Measurements from ENCODE around the gene NCAPD2. TPM values are rescaled to one million over a fixed set of nuclear protein-coding genes. Genes with fewer than 3 reads are reported as not detected.

The NCAPD2 gene
- total RNA-seq, 2 donors from 2014 or later = 86.7 to 99.0 TPM

GRCh38 chr12:6538420-6539313 is 44.8 kb downstream of the NCAPD2 start:
- peaks cover 6% of the 10 kb centered on the region for H3K4me1 ChIP-seq (replicated peaks)
- peaks cover 0 to 5% of the 10 kb centered on the region in 2 donors for H3K36me3 ChIP-seq
- intact Hi-C loops (cut with DNase I) = loop anchor here (2.0 to 5.0 kb wide), 2 partner anchors 116 to 211 kb away; no protein-coding TSS in a partner anchor
- TF ChIP-seq POLR2A (IDR thresholded peaks at IDR 0.05) (no peak), POLR2AphosphoS5 (IDR thresholded peaks at IDR 0.05) (no peak), CTCF (IDR thresholded peaks at IDR 0.05) (no peak)
- DNase-seq (ENCODE audit: low spot score) = no peak
- H3K4me3 ChIP-seq = no peak overlapping the region
- WGBS = 63% methylated on average over 24 of the region's 24 CpGs
- H3K27me3 ChIP-seq (replicated peaks; ENCODE audit: insufficient read depth) = no peaks in the 10 kb centered on the region
- no peaks in the 10 kb centered on the region for H3K9me3 ChIP-seq
- no peak overlapping the region for H3K27ac ChIP-seq

- no peak overlapping the region for H3K4me3 ChIP-seq
- peaks cover 6% of the 10 kb centered on the region for H3K4me1 ChIP-seq (replicated peaks)
- H3K36me3 ChIP-seq = peaks cover 0 to 5% of the 10 kb centered on the region in 2 donors
- intact Hi-C loops (cut with DNase I) = loop anchor here (2.0 to 5.0 kb wide), 2 partner anchors 116 to 212 kb away; no protein-coding TSS in a partner anchor
- 75% methylated on average over 5 of the region's 5 CpGs for WGBS
- TF ChIP-seq POLR2AphosphoS5 (IDR thresholded peaks at IDR 0.05) (no peak), POLR2A (IDR thresholded peaks at IDR 0.05) (no peak), CTCF (IDR thresholded peaks at IDR 0.05) (no peak)
- no peaks in the 10 kb centered on the region for H3K27me3 ChIP-seq (replicated peaks; ENCODE audit: insufficient read depth)
- H3K27ac ChIP-seq = peak overlapping the region in 1 of 2 donors; percentile 66
- DNase-seq (ENCODE audit: low spot score) = no peak
- H3K9me3 ChIP-seq = no peaks in the 10 kb centered on the region
Measured at GRCh38 chr12:6539314-6539682, 45.4 kb downstream of the NCAPD2 start.

- no peaks in the 10 kb centered on the region for H3K27me3 ChIP-seq (replicated peaks; ENCODE audit: insufficient read depth)
- intact Hi-C loops (cut with DNase I) = loop anchor here (2.0 to 5.0 kb wide), 2 partner anchors 117 to 212 kb away; no protein-coding TSS in a partner anchor
- H3K4me3 ChIP-seq = no peak overlapping the region
- peaks cover 0 to 5% of the 10 kb centered on the region in 2 donors for H3K36me3 ChIP-seq
- no peak for DNase-seq (ENCODE audit: low spot score)
- H3K27ac ChIP-seq = peak overlapping the region; percentile 63 to 66
- H3K4me1 ChIP-seq (replicated peaks) = peaks cover 6% of the 10 kb centered on the region
- no peaks in the 10 kb centered on the region for H3K9me3 ChIP-seq
- 58% methylated on average over 14 of the region's 14 CpGs for WGBS
- TF ChIP-seq POLR2A (IDR thresholded peaks at IDR 0.05) = no peak
- no peak for TF ChIP-seq POLR2AphosphoS5 (IDR thresholded peaks at IDR 0.05)
- TF ChIP-seq CTCF (IDR thresholded peaks at IDR 0.05) = no peak
Measured at GRCh38 chr12:6539707-6540134, 45.8 kb downstream of the NCAPD2 start.

GRCh38 chr12:6540181-6540877 is 46.4 kb downstream of the NCAPD2 start:
- H3K27me3 ChIP-seq (replicated peaks; ENCODE audit: insufficient read depth) = no peaks in the 10 kb centered on the region
- no peaks in the 10 kb centered on the region for H3K9me3 ChIP-seq
- H3K27ac ChIP-seq = peak overlapping the region; percentile 63 to 66
- peaks cover 6% of the 10 kb centered on the region for H3K4me1 ChIP-seq (replicated peaks)
- WGBS = 8% methylated on average over 33 of the region's 35 CpGs
- peaks cover 0 to 5% of the 10 kb centered on the region in 2 donors for H3K36me3 ChIP-seq
- intact Hi-C loops (cut with DNase I) = no loop called here
- DNase-seq (ENCODE audit: low spot score) = peak; percentile 90
- H3K4me3 ChIP-seq = peak overlapping the region in 1 of 2 donors; percentile 11
- TF ChIP-seq CTCF (IDR thresholded peaks at IDR 0.05) (peak in 1 of 4 experiments; percentile 11), POLR2A (IDR thresholded peaks at IDR 0.05) (peak; percentile 52), POLR2AphosphoS5 (IDR thresholded peaks at IDR 0.05) (peak; percentile 88)
